Suppressor macrophage treated with lipopolysaccharide for 4 hours (primary cell): ENCODE measurements around the gene CNOT6L.
"Not testable (repeated sequence)": the region's sequence is repeated elsewhere in the genome, so short reads cannot be mapped to it uniquely, and the experiment has no call there.

Experiments used
- DNase-seq: peaks from one replicate; pipeline ENCODE4 v3.0.0-alpha.2; 2020

The CNOT6L gene

DNA sequence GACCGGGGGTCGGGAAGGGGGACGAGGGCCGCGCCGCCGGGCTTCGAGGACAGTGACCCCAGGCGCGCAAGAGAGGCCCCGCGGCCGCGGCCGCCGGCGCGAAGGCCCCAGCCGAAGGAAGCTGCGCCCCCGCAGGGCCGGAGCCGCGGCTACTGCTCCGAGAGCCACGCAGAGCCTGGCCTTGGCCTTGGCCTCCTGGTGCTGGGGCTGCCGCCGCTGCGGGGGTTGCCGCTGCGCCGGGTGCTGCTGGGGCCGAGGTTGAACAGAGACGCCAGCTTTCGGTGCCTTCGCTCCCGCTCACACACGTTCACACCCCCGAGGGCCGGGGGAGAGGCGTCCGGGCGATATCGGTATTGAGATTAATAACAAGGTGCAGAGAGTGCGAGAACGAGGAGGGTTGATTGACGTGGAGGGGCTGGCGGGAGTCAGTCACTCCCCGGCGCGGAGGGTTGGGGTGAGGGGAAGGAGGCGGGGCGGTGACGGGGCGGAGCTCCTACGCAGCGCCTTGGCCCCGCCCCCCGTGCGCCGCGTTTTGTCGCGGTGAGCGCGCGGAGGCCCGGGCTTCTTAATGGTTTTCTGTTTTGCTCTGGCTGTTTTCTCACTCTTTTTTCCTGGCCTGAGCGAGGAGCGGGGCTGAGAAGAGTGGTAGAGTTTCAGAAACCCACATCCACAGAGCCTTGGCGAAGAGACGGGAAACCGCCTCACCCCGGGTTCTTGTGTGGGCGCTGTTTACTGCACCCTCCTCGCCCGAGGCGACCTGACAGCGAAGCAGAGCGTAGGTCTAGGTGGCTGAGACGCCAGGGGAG lies 878 bp upstream of the CNOT6L start:
- peak; percentile 95 for DNase-seq

DNA sequence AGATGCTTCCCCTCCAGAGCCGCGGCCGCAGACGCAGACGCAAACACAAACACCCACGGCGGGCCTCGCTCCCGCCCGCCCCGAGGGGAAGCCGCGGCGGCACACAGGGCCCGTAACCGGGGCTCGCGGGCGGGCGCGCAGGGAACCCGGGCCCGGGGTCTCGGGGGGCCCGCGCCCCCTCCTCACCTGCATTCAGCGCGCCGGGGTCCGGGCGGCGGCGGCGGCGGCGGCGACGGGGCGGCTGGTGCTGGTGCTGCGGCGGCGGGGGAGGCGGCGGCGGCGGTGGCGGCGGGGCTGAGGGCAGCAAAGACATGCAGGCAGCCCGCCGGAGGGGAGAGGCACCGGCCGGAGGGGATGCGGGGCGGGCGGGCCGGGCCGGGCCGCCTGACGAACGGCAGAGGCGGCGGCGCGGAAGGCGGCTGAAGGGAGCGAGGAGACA lies 255 bp upstream of the CNOT6L start:
- DNase-seq, result peak; percentile 89

GRCh38 chr4:77818073-77818601 lies 1.0 kb downstream of the CNOT6L start:
- DNase-seq, result peak; percentile 85

GRCh38 chr4:77817304-77818072 lies 1.7 kb downstream of the CNOT6L start:
- DNase-seq, result no peak

- no peak for DNase-seq
These were observed 2.6 kb downstream of the CNOT6L start for GRCh38 chr4:77816546-77816945.

DNA sequence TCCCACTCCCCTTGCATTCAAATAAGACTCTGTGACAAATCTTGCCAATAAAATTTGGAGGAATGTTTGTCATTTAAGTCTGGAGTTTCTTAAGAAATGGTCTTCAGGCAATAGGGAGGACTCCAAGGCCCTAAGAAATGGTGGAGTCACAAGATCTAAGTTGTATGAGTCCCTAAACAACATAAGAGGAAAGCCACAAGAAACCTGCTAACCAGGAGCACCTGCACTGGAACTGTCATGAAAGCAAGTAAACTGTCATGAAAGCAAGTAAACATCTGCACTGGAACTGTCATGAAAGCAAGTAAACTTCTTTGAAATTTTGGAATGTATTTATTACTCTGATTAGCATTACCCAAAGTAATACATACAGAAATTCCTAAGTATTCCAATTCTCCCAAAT lies 3.5 kb downstream of the CNOT6L start:
- no peak for DNase-seq

- no peak for DNase-seq
These were observed 13.3 kb downstream of the CNOT6L start for GRCh38 chr4:77805840-77806239.

GRCh38 chr4:77804471-77804870 lies 14.7 kb downstream of the CNOT6L start:
- DNase-seq, result no peak

DNA sequence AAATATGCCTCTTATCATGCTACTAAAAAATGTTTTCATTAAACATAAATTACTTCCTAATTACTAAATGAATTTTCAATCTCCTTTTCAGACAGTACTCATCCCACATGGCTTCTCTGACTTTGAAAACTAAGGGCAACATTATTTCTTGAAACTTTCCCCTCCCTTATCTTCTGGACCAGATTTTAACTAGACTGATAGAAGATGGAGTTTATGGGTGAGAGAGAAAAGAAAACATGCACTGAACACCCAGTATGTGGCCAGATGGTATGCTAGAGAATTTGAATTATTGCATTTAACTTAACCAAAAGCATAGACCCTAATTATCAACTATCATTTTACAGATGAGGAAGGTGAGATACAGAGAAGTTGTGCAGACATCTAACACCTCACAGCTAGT lies 16.8 kb downstream of the CNOT6L start:
- no peak for DNase-seq

DNA sequence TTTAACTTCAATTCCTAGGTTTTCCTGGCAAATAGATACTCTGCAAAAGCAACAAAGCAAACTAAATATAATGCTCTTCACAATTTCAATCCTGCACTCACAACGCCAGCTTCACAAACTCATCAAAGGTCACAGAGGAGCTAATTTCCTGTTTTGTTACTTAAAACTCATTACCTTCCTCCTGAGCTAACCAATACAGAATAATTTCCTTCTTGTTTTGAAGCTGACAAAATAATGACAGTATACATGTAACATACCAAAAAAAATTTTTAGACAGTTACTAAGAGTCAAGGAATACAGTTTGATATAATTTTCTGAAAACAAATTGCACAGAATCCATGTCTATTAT lies 17.9 kb downstream of the CNOT6L start:
- DNase-seq, result no peak

DNA sequence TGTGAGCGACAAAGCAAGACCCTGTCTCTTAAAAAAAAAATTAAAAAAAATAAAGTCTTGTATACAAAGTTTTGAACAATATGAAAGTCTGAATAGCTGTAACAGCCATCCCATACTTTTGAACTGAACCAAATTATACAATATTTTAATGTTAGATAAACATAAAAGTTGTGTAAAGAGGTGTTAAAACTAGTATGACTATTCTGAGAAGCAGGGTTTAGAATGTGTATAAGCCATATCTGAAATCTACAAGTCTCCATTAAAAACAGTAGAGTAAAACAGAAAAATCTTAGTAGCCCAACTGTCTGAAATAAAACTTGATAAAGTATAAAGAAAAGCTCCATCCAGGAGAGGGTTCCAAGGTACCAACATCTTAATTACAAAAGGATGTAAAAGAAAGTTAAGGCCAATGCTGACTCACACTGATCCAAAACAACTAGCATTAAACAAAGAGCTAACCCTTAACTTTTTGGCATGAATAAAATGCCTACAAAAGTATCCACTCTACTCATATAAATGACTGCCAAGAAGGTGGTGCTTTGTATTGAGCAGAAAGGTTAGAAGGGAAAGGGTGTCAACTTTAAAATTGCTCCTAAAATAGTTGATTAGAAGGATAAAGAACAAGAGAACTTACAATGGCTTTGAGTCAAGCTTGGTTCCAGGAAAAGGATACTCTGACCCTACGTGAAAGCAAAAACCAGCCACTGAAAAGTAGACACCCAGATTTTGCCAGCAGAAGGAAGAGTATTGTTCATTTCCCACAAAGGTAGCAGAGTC lies 18.5 kb downstream of the CNOT6L start:
- no peak for DNase-seq

DNA sequence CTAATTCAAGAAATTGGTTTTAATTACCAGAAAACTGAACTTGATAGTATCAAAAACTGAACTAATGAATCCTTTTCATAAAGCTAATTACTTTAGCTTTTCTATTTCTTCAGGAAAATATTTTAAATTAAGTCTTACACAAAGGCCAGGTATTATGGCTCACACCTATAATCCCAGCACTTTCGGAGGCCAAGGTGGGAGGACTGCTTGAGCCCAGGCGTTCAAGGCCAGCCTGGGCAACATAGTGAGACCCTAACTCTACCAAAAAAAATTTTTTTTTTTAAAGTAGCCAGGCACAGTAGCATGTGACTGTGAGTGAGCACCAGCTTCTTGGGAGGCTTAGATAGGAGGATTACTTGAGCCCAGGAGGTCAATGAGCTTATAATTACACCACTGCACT lies 19.1 kb downstream of the CNOT6L start:
- DNase-seq, result no peak

DNA sequence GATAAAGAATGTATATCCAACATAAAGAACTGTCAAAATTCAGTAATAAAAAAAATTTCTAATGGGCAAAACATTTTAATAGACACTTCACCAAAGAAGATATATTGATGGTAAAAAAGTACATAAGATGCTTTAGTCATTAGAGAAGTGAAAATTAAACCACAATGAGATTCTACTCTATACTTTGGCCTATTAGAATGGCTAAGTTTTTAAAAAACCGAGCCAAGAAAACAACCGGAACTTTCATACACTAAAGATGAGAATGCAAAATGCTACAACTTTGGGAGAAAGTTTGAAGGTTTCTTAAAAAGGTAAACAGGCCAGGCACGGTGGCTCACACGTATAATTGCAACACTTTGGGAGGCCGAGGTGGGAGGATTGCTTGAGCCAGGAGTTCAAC lies 20.8 kb downstream of the CNOT6L start:
- no peak for DNase-seq

- no peak for DNase-seq
These were observed 21.9 kb downstream of the CNOT6L start for GRCh38 chr4:77797239-77797638.

- no peak for DNase-seq
These were observed 23.8 kb downstream of the CNOT6L start for GRCh38 chr4:77795326-77795725.

DNA sequence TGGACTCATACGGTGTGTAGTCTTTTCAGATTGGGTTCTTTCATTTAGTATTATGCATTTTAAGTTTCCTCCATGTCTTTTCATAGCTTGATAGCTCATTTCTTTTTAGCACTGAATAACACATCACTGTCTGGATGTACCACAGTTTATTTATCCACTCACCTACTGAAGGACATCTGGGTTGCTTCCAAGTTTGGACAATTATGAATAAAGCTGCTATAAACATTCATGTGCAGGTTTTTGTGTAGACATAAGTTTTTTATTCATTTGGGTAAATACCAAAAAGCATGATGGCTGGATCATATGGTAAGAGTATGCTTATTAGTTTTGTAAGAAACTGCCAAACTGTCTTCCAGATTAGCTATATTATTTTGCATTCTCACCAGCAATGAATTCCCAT lies 29.0 kb downstream of the CNOT6L start:
- DNase-seq, result no peak

DNA sequence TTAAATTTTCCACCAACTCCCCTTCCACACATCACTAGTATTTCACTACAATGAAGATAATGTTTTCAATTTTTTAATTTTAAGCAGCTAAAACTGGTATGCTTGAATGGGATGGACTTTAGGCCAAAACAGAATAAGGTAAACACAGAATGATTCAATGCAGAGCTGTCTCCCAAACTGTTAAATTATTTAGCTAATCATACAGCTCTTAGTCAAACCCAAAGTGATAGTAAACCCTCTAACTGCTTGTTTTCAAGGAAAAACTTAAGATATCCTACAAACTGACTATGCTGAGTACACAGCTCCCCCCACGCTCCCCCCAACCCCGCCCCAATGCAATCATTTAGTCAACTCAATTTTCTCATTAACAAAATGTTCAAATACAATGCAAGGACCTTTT lies 30.2 kb downstream of the CNOT6L start:
- DNase-seq, result no peak

DNA sequence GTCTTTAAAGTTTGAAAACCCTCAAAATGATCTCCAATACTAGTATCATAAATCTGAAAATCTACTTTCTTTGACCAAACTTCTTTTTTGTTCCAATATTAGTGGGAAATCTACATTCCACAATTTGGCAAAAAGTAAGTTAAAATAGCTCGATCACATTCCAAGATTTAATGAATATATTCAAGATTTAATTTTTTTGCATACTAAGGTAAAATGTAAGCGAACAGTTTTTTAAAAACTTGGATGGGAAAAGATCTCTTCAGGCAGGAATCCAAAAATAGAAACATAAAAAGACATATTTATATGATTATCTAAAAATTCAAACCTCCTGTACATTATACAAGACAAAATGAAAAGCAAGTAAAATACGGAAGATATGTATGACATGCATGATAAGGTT lies 31.2 kb downstream of the CNOT6L start:
- no peak for DNase-seq

GRCh38 chr4:77785669-77786068 lies 33.5 kb downstream of the CNOT6L start:
- no peak for DNase-seq

- no peak for DNase-seq
These were observed 35.3 kb downstream of the CNOT6L start for GRCh38 chr4:77783895-77784294.

DNA sequence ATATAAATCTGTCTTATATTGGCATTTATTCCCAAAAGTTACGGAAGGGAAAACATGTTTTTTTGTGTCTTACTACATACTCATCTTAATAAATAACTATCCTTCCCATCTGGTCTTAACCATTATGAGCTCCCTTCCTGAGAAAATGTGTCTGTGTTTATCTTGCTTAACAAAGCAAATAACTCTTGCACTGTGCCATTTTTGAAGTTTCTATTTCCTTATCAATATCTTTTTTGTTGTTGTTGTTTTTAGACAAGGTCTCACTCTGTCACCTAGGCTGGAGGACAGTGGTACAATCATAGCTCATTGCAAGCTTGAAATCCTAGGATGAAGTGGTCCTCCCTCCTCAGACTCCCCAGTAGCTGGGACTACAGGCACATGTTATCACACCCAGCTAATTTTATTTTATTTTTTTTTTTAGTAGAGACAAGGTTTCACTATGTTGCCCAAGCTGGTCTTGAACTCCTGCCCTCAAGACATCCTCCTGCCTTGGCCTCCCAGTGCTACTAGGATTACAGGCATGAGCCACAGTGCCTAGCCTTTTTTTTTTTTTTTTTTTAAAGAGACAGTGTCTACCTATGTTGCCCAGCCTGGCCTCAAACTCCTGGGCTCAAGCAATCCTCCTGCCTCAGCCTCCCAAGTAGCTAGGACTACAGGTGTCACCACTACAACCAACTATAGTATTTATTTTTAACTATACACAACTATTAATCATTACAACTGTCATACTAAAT lies 36.9 kb downstream of the CNOT6L start:
- DNase-seq, result no peak

DNA sequence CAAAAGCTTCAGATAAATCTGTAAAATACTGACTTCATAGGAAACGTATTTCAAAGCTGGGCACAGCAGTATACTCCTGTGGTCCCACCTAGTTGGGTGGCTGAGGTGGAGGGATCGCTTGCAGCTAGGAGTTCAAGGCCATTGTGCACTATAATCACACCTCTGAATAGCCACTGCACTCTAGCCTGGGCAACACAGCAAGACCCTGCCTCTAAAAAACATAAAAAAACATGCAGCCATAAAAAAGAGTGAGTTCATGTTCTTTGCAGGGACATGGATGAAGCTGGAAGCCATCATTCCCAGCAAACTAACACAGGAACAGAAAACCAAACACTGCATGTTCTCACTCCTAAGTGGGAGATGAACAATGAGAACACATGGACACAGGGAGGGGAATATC lies 38.4 kb downstream of the CNOT6L start:
- DNase-seq, result not testable (repeated sequence)
